Endometrial microvascular endothelial cells (primary cell): ENCODE results near the gene TRIP10. TPM values are rescaled to one million over a fixed set of nuclear protein-coding genes. Genes with fewer than 3 reads are reported as not detected.
"Not testable (repeated sequence)": the region's sequence is repeated elsewhere in the genome, so short reads cannot be mapped to it uniquely, and the experiment has no call there.

Source experiments
- in situ Hi-C: cut with HindIII; loops from 2 replicates; pipeline ENCODE4 v1.10.0; 2017; ENCODE audit warnings: low sequenced_read_pairs, low pct_unique_long_range_greater_than_20kb; ENCODE audit errors: inconsistent ontology term
- total RNA-seq: library from RNA; depleted of rRNA; stranded (reverse); fragments of >200 nt; gene quantifications from one replicate; pipeline ENCODE4 v1.2.3, GENCODE V29; 2015; ENCODE audit errors: inconsistent ontology term

Gene TRIP10
- total RNA-seq, 1 donor from 2014 or later, result 60.7 TPM

- in situ Hi-C loops, result no loop called here
Measured at GRCh38 chr19:6760606-6761005, 21.1 kb downstream of the TRIP10 start.

DNA sequence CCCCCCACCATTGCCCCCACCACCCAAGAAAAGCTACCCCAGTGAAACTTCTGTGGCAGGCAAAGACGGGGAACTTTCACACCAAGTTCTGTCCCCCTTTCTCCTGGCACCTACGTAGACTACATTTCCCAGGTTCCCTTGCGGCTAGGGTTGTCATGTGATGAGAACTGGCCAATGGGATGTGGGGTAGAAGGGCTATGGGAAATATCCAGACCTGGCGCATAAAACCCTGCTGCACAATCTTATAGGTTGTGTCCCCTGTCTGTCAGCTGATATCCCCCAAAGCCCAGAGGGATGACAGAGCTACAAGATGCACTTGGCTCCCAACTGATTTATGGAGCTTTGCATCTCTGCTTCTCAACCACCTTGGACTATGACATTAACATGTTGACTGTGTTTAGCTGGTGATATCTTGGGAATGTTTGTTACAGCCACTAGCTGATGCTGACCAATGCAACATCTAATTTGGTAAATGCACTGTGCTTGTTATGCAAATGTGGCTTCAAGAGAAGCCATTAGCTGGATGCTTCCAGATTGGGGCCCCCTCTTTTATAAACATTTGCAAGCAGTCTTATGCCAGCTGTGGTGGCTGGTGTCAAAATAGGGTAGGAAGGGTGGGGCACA is 21.7 kb downstream of the TRIP10 start:
- in situ Hi-C loops, result no loop called here

GRCh38 chr19:6762253-6762797 is 22.8 kb downstream of the TRIP10 start:
- in situ Hi-C loops, result not testable (repeated sequence)

DNA sequence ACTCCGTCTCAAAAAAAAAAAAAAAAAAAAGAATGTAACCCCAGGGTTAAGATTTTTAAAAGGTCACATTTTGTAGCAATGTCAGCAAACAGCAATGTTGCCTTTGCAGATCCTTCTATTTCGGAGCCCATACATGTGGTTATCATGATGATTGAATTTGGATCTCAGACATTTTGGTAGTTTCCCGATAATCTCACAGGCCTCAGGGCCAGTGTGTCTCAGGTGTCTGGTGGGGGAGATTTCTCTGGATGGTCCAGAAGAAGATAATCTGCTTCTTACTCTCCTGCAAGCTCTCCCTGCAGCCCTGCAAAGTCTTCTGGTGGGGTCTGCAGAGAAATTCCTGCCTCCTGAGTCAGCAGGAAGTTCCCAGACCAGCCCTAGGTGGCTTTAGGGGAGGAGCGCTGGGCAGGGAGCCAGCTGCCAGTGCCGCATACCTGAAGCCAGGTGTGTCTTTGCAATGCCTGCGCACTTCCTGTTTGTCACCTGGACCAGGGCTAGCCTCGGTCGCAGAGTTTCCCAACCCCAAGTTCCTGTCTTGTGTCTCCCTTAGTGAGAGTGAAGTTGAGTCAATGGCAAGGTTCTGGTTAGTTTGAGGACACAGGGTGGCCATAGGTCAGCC is 26.4 kb downstream of the TRIP10 start:
- in situ Hi-C loops, result no loop called here

- in situ Hi-C loops, result no loop called here
Measured at GRCh38 chr19:6766357-6767080, 27.0 kb downstream of the TRIP10 start.

DNA sequence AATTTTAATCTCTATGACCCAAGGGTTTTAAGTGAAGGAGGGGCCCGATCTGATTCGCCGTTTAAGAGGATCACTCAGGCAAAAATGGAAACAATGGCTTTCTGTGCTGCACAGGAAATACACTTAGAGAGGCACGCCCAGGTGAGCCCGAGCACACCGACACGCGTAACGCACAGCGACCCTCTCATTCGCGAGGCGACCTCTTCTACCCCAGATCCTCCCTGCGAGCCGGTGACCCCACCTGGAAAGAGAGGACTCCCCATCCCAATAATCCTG is 27.5 kb downstream of the TRIP10 start:
- in situ Hi-C loops, result no loop called here

GRCh38 chr19:6767357-6768235 is 28.1 kb downstream of the TRIP10 start, which contains the start of gene SH2D3A:
Gene SH2D3A, minus strand, starts transcription at chr19:6767435. Its CDS starts 3,687 bp downstream, at chr19:6763748.
- in situ Hi-C loops, result no loop called here

DNA sequence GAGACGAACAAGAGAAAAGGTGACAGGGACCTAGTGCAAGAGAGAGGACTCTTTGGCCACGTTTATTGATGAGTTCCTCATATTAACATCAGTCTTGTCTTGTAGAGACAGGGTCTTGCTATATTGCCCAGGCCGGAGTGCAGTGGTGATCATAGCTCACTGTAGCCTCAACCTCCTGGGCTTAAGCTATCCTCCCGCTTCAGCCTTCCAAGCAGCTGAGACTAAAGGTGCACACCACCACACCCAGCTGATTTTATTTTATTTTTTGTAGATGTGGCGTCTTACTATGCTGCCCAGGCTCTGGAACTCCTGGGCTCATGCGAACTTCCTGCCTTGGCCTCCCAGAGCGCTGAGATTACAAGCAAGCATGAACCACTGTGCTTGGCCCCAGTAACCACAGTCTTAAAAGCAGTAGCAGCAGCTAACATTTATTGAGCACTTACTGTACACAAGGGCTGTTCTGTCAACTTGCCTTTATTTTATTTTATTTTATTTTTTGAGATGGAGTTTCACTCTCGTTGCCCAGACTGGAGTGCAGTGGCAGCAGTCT is 28.8 kb downstream of the TRIP10 start:
- in situ Hi-C loops, result no loop called here

DNA sequence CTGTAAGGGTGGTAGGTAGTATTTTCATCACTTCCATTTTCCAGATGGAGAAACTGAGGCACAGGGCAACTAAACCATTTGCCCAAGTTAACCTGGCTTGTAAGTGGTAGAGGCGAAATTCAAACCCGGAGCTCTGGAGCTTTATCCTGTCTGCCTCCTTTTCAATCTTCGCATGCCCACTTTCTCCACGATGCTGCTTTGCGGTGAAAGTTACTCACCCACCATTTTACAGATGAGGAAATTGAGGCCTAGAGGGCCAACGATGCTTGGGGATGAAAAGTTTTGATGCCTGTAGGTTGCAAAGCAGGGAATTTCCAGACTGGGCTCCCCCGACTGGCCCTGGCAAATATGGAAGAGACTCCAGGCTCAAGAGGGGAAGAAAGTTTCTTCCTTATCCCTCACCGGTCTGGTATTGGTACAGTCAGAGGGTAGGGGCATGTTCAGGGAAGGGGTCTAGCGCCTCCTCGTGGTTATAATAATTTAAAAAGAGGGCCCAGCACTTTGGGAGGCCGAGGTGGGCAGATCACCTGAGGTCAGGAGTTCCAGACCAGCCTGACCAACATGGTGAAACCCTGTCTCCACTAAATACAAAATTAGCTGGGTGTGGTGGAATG is 29.6 kb downstream of the TRIP10 start:
- in situ Hi-C loops, result no loop called here

GRCh38 chr19:6771648-6772027 is 32.2 kb downstream of the TRIP10 start:
- in situ Hi-C loops, result not testable (repeated sequence)

DNA sequence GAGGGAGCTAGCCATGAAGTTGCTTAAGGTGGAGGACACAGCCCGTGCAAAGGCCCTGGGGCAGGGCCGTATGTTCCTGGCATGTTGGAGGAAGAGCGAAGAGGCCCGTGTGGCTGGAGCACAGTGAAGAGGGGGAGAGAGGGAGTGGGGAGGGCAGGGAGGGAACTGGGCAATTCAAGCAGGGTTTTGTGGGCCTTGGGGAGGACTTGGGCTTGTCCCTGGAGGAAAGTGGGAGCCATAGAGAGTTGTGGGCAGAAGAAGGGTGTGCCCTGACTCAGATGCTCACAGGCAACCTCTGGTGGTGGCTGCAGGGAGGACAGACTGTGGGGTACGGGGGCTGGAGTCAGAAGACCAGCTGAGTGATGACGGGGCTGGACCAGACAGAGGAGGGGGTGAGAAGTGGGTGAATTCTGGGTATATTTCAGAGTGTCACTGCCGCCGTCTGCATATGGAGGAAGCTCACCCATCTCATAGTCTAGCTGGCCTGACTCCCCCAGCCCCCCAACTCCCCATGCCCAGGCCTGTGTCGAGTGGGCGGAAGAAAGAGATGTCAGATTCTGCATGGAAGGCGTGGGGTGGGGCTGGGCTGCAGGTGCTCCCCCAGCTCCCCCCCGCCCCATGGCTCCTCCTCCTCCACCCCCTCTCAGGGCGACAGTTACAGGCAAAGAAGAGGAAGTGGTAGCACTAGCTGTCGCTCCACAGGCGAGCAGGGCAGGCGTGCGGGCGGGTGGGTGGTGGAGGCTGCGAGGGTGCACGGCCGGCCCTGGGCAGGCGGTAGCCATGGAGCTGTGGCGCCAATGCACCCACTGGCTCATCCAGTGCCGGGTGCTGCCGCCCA is 32.8 kb downstream of the TRIP10 start, which contains the start of gene VAV1:
Gene VAV1, plus strand, starts transcription at position 681 of the 838 bp plus-strand sequence. Its CDS starts 100 bp downstream, at position 781.
- in situ Hi-C loops, result no loop called here

- in situ Hi-C loops, result no loop called here
Measured at GRCh38 chr19:6772866-6773322, 33.4 kb downstream of the TRIP10 start.

GRCh38 chr19:6773323-6773931 is 33.9 kb downstream of the TRIP10 start:
- in situ Hi-C loops, result no loop called here

- in situ Hi-C loops, result no loop called here
Measured at GRCh38 chr19:6774821-6775707, 35.6 kb downstream of the TRIP10 start.

GRCh38 chr19:6776045-6776444 is 36.6 kb downstream of the TRIP10 start:
- in situ Hi-C loops, result not testable (repeated sequence)

DNA sequence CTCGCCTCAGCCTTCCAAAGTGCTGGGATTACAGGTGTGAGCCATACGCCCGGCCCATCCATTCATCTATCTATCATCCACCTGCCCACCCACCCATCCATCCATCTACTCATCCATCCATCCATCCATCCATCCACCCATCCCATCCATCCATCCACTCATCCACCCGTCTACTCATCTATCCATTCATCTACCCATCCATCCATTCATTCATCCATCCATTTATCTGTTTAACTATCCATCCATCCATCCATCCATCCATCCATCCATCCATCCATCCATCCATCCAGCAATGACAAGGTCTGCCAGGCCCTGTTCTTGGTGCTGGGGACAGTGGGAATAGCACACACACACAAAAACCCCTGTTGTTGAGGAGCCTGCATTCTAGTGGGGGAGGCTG is 37.5 kb downstream of the TRIP10 start:
- in situ Hi-C loops, result no loop called here
